SK-N-MC (cell line): ENCODE data around the gene MPHOSPH10.

Source experiments
- EZH2 ChIP-seq: fragments of 200-600 bp; sonication (generic); IDR thresholded peaks from one replicate; pipeline ENCODE4 v1.6.1; 2017; ENCODE audit warnings: antibody characterized with exemption
- POLR2AphosphoS5 ChIP-seq: IDR thresholded peaks from 2 replicates; pipeline ENCODE4 v1.6.1; 2012; ENCODE audit warnings: mild to moderate bottlenecking, low read depth, low read length, borderline replicate concordance

- no peak for TF ChIP-seq EZH2
- TF ChIP-seq POLR2AphosphoS5, result no peak
Measured at GRCh38 chr2:71122387-71123298, 7.8 kb upstream of the MPHOSPH10 start.
